GM12878 (cell line): ENCODE results near the gene PIRT. TPM values are rescaled to one million over a fixed set of nuclear protein-coding genes. Genes with fewer than 3 reads are reported as not detected.

Experiments
- BACH1 ChIP-seq: fragments of 450-650 bp; IDR thresholded peaks from 2 replicates; pipeline ENCODE4 v1.6.1; 2017; ENCODE audit warnings: mild to moderate bottlenecking, borderline replicate concordance
- CBFB ChIP-seq: IDR thresholded peaks from 2 replicates; pipeline ENCODE4 v1.6.1; 2016; ENCODE audit warnings: antibody characterized with exemption, low read depth
- CEBPZ ChIP-seq: fragments of 150-350 bp; IDR thresholded peaks from 2 replicates; pipeline ENCODE4 v1.6.1; 2016; ENCODE audit warnings: low read depth, low read length
- NFIC ChIP-seq: IDR thresholded peaks from 2 replicates; pipeline ENCODE4 v1.6.1; 2012; ENCODE audit warnings: low read depth, mild to moderate bottlenecking, inconsistent platforms, low read length, moderate library complexity
- NR2F1 ChIP-seq: fragments of 450-650 bp; conservative IDR thresholded peaks from 2 replicates; pipeline ENCODE4 v1.6.1; 2017; ENCODE audit warnings: mild to moderate bottlenecking
- POLR2A ChIP-seq: IDR thresholded peaks from 2 replicates; pipeline ENCODE4 v1.6.1; 2011; ENCODE audit warnings: low read depth, mild to moderate bottlenecking, low read length
- SMAD5 ChIP-seq: IDR thresholded peaks from 2 replicates; pipeline ENCODE4 v1.6.1; 2016; ENCODE audit warnings: antibody characterized with exemption, low read depth
- SUPT20H ChIP-seq: IDR thresholded peaks from 2 replicates; pipeline ENCODE4 v1.6.1; 2011; ENCODE audit warnings: low read depth, mild to moderate bottlenecking, low read length, moderate library complexity, borderline replicate concordance; ENCODE audit not compliant: control insufficient read depth
- polyA plus RNA-seq, 11 experiments: library from polyadenylated mRNA; depleted of rRNA in 4 of 11; unstranded in 6 of 11; stranded (reverse) in 5 of 11; fragments of >200 nt; fragmentation: Nextera tagmentation in 4 of 11; fragmentation: Illumina TruSeq in 1 of 11; extraction: Ambion mirVana in 4 of 11; extraction: Trizol in 1 of 11; gene quantifications; 1 replicate in 1 of 11; 2 replicates in 10 of 11; pipeline versions ENCODE4 v1.2.1 to v1.2.3, GENCODE V29; 2011 to 2016; ENCODE audit warnings: inconsistent platforms in 2 of 11, missing spikeins in 2 of 11, low read depth in 1 of 11
- small RNA-seq: library from RNA; depleted of rRNA; stranded (forward); fragments of <200 nt; gene quantifications from one replicate; pipeline ENCODE3, GENCODE V24; 2014
- total RNA-seq, 4 experiments: library from RNA; depleted of rRNA in 3 of 4; stranded (reverse); fragments of >200 nt in 3 of 4; fragmentation: Illumina TruSeq in 1 of 4; extraction: Trizol in 1 of 4; gene quantifications; 2 replicates each; pipeline versions ENCODE4 v1.2.1 to v1.2.3, GENCODE V29; 2013 to 2021

PIRT gene
- total and polyA plus RNA-seq, 10 of the 15 experiments (the other 5 are each of a cell fraction or from before 2014, with no cell fraction given), result not detected

GRCh38 chr17:10773391-10773790 lies 64.5 kb downstream of the PIRT start (continued):
- TF ChIP-seq CEBPZ (no peak), CBFB (no peak), BACH1 (no peak), SUPT20H (no peak), NR2F1 (no peak), POLR2A (no peak), SMAD5 (no peak), NFIC (no peak)

Small RNA genes lying within 50 kb of the gene (small RNA-seq; reads per million reads assigned to genes)
- gene AC015908.2, result not detected
- gene RNU6-1065P, result not detected
- not detected for gene TMEM238L

Other genes starting within 250 kb of the PIRT start
- 0.17 and 1.5 TPM in 2 replicates for gene MYH3, start 180.8 kb downstream of the PIRT start, total RNA-seq (2014; rRNA removed)
- 0.31 and 1.0 TPM in 2 replicates for gene MYH3, start 180.8 kb downstream of the PIRT start, total RNA-seq (2014; rRNA removed; fragmentation: Illumina TruSeq; extraction: Trizol)
- gene MYH3, start 180.8 kb downstream of the PIRT start, total RNA-seq (2021), result 1.1 and 1.4 TPM in 2 replicates
- 0.98 and 1.2 TPM in 2 replicates for gene MYH3, start 180.8 kb downstream of the PIRT start, polyA plus RNA-seq (2011; rRNA removed)
- gene MYH3, start 180.8 kb downstream of the PIRT start, polyA plus RNA-seq (2014; fragmentation: Illumina TruSeq; extraction: Trizol), result 0.82 and 1.3 TPM in 2 replicates
- gene MYH3, start 180.8 kb downstream of the PIRT start, polyA plus RNA-seq (2014; fragmentation: Nextera tagmentation; extraction: Ambion mirVana), result under 1 TPM; 0.14 to 0.69 TPM
- gene MYH3, start 180.8 kb downstream of the PIRT start, polyA plus RNA-seq (2014; rRNA removed), result 0.36 and 0.53 TPM in 2 replicates
- under 1 TPM; 0.72 to 0.96 TPM for gene MYH3, start 180.8 kb downstream of the PIRT start, polyA plus RNA-seq (2016; fragmentation: Nextera tagmentation; extraction: Ambion mirVana)
- gene SCO1, start 140.6 kb downstream of the PIRT start, total RNA-seq (2014; rRNA removed), result 71.4 and 73.0 TPM in 2 replicates
- 25.3 and 29.4 TPM in 2 replicates for gene SCO1, start 140.6 kb downstream of the PIRT start, total RNA-seq (2014; rRNA removed; fragmentation: Illumina TruSeq; extraction: Trizol)
- 43.1 and 43.5 TPM in 2 replicates for gene SCO1, start 140.6 kb downstream of the PIRT start, total RNA-seq (2021)
- gene SCO1, start 140.6 kb downstream of the PIRT start, polyA plus RNA-seq (2011; rRNA removed), result 32.6 and 42.4 TPM in 2 replicates
- 25.3 and 25.4 TPM in 2 replicates for gene SCO1, start 140.6 kb downstream of the PIRT start, polyA plus RNA-seq (2014; fragmentation: Illumina TruSeq; extraction: Trizol)
- 10 to 100 TPM in 1 of 2 experiments, 1 to 10 TPM in 1; 8.2 to 24.8 TPM for gene SCO1, start 140.6 kb downstream of the PIRT start, polyA plus RNA-seq (2014; fragmentation: Nextera tagmentation; extraction: Ambion mirVana)
- 41.7 and 50.9 TPM in 2 replicates for gene SCO1, start 140.6 kb downstream of the PIRT start, polyA plus RNA-seq (2014; rRNA removed)
- 10 to 100 TPM; 64.7 to 68.1 TPM for gene SCO1, start 140.6 kb downstream of the PIRT start, polyA plus RNA-seq (2016; fragmentation: Nextera tagmentation; extraction: Ambion mirVana)
- gene ADPRM, start 140.5 kb downstream of the PIRT start, total RNA-seq (2014; rRNA removed), result 8.7 TPM in 2 replicates
- 11.0 and 11.7 TPM in 2 replicates for gene ADPRM, start 140.5 kb downstream of the PIRT start, total RNA-seq (2014; rRNA removed; fragmentation: Illumina TruSeq; extraction: Trizol)
- gene ADPRM, start 140.5 kb downstream of the PIRT start, total RNA-seq (2021), result 7.1 TPM in 2 replicates
- 13.8 and 18.4 TPM in 2 replicates for gene ADPRM, start 140.5 kb downstream of the PIRT start, polyA plus RNA-seq (2011; rRNA removed)
- 8.8 and 11.4 TPM in 2 replicates for gene ADPRM, start 140.5 kb downstream of the PIRT start, polyA plus RNA-seq (2014; fragmentation: Illumina TruSeq; extraction: Trizol)
- 10 to 100 TPM; 14.2 to 18.4 TPM for gene ADPRM, start 140.5 kb downstream of the PIRT start, polyA plus RNA-seq (2014; fragmentation: Nextera tagmentation; extraction: Ambion mirVana)
- gene ADPRM, start 140.5 kb downstream of the PIRT start, polyA plus RNA-seq (2014; rRNA removed), result 5.4 and 7.5 TPM in 2 replicates
- gene ADPRM, start 140.5 kb downstream of the PIRT start, polyA plus RNA-seq (2016; fragmentation: Nextera tagmentation; extraction: Ambion mirVana), result 1 to 10 TPM; 8.0 to 8.3 TPM
- gene TMEM220, start 108.1 kb downstream of the PIRT start, total RNA-seq (2014; rRNA removed), result 0.06 TPM in 1 of 2 replicates, not detected in the other
- gene TMEM220, start 108.1 kb downstream of the PIRT start, total RNA-seq (2014; rRNA removed; fragmentation: Illumina TruSeq; extraction: Trizol), result 0.04 TPM in 1 of 2 replicates, not detected in the other
- not detected in 2 replicates for gene TMEM220, start 108.1 kb downstream of the PIRT start, total RNA-seq (2021)
- gene TMEM220, start 108.1 kb downstream of the PIRT start, polyA plus RNA-seq (2011; rRNA removed), result 0.05 TPM in 1 of 2 replicates, not detected in the other
- gene TMEM220, start 108.1 kb downstream of the PIRT start, polyA plus RNA-seq (2014; fragmentation: Illumina TruSeq; extraction: Trizol), result 0.04 TPM in 1 of 2 replicates, not detected in the other
- under 1 TPM; 0.02 to 0.07 TPM for gene TMEM220, start 108.1 kb downstream of the PIRT start, polyA plus RNA-seq (2014; fragmentation: Nextera tagmentation; extraction: Ambion mirVana)
- gene TMEM220, start 108.1 kb downstream of the PIRT start, polyA plus RNA-seq (2014; rRNA removed), result 0.06 and 0.63 TPM in 2 replicates
- gene TMEM220, start 108.1 kb downstream of the PIRT start, polyA plus RNA-seq (2016; fragmentation: Nextera tagmentation; extraction: Ambion mirVana), result under 1 TPM; 0.17 to 0.30 TPM
- not detected in 2 replicates for gene TMEM238L, start 34.0 kb downstream of the PIRT start, total RNA-seq (2014; rRNA removed)
- gene TMEM238L, start 34.0 kb downstream of the PIRT start, total RNA-seq (2014; rRNA removed; fragmentation: Illumina TruSeq; extraction: Trizol), result not detected in 2 replicates
- gene TMEM238L, start 34.0 kb downstream of the PIRT start, total RNA-seq (2021), result not detected in 2 replicates
- not detected in 2 replicates for gene TMEM238L, start 34.0 kb downstream of the PIRT start, polyA plus RNA-seq (2011; rRNA removed)
- not detected in 2 replicates for gene TMEM238L, start 34.0 kb downstream of the PIRT start, polyA plus RNA-seq (2014; fragmentation: Illumina TruSeq; extraction: Trizol)
- not detected for gene TMEM238L, start 34.0 kb downstream of the PIRT start, polyA plus RNA-seq (2014; fragmentation: Nextera tagmentation; extraction: Ambion mirVana)
- not detected in 2 replicates for gene TMEM238L, start 34.0 kb downstream of the PIRT start, polyA plus RNA-seq (2014; rRNA removed)
- not detected for gene TMEM238L, start 34.0 kb downstream of the PIRT start, polyA plus RNA-seq (2016; fragmentation: Nextera tagmentation; extraction: Ambion mirVana)